Heart right ventricle (tissue), 16 donors: ENCODE results near the gene GATAD2A. TPM values are rescaled to one million over a fixed set of nuclear protein-coding genes. Genes with fewer than 3 reads are reported as not detected.

Source experiments
- ATAC-seq, 8 donors: fragments of 200-7000 bp; cut with Tn5 transposase; one replicate each; pipeline ENCODE4 v1.9.1; 2020; ENCODE audit warnings: mild to moderate bottlenecking in 8 of 8, moderate library complexity in 8 of 8, moderate number of reproducible peaks in 1 of 8
- DNase-seq, 2 donors: peaks; one replicate each; pipeline ENCODE4 v3.0.0-alpha.2; 2020
- H3K27ac ChIP-seq, 10 donors: fragments of 200-600 bp; sonication (generic) in 2 of 10; one replicate each; pipeline versions ENCODE4 v1.5.0 to v1.8.0; 2020 to 2022; ENCODE audit warnings: mild to moderate bottlenecking in 3 of 10
- H3K27me3 ChIP-seq, 7 donors: fragments of 200-600 bp; one replicate each; pipeline ENCODE4 v1.8.0; 2021 to 2022; ENCODE audit warnings: mild to moderate bottlenecking in 2 of 7
- H3K36me3 ChIP-seq, 9 donors: fragments of 200-600 bp; sonication (generic) in 1 of 9; one replicate each; pipeline versions ENCODE4 v1.5.0 to v1.8.0; 2020 to 2022; ENCODE audit warnings: mild to moderate bottlenecking in 2 of 9
- H3K4me1 ChIP-seq, 9 donors: fragments of 200-600 bp; sonication (generic) in 1 of 9; one replicate each; pipeline versions ENCODE4 v1.5.0 to v1.8.0; 2020 to 2022; ENCODE audit warnings: mild to moderate bottlenecking in 4 of 9
- H3K4me3 ChIP-seq, 10 donors: fragments of 200-600 bp; sonication (generic) in 2 of 10; one replicate each; pipeline versions ENCODE4 v1.5.0 to v1.8.0; 2020 to 2022; ENCODE audit warnings: mild to moderate bottlenecking in 7 of 10, moderate library complexity in 2 of 10
- H3K9me3 ChIP-seq, 11 donors: fragments of 200-600 bp in 10 of 11; sonication (generic) in 2 of 11; one replicate each; pipeline versions ENCODE4 v1.5.0 to v1.8.0; 2013 to 2022; ENCODE audit warnings: mild to moderate bottlenecking in 2 of 11, control low read depth in 1 of 11, moderate library complexity in 1 of 11
- WGBS, 2 donors: extraction: QIAGEN DNeasy Blood & Tissue Kit; methylation state at CpG; one replicate each; pipeline ENCODE4 v1.1.7; 2013; ENCODE audit warnings: inconsistent platforms in 1 of 2; 5-methylcytosine and 5-hydroxymethylcytosine counted together
- intact Hi-C, 10 donors: fragments of 100-400 bp; cut with DNase I; formaldehyde crosslinking; loops; one replicate each; pipeline versions ENCODE4 v1.11.1 to v1.14.2; 2022
- polyA plus RNA-seq, 2 donors: library from polyadenylated mRNA; stranded (reverse); fragments of 200-250 nt; gene quantifications; one replicate each; pipeline ENCODE4 v1.2.3, GENCODE V29; 2013
- total RNA-seq, 10 donors: library from RNA; stranded (reverse); fragmentation: NEBNext Ultra II Directional in 3 of 10; extraction: Animal tissue kit (Norgen Biotek cat#: 25700) in 3 of 10; gene quantifications; one replicate each; pipeline versions ENCODE4 v1.2.1 to v1.2.4, GENCODE V29; 2021 to 2023
- TF ChIP-seq, protein P1 (sequence below), 9 donors: fragments of 200-600 bp; sonication (generic) in 2 of 9; IDR thresholded peaks; one replicate each; pipeline versions ENCODE4 v1.5.0 to v1.8.0; 2021 to 2022; ENCODE audit warnings: antibody characterized with exemption in 9 of 9, mild to moderate bottlenecking in 5 of 9, moderate library complexity in 1 of 9
- donor health status: Arrhythmogenic right ventricular cardiomyopathy.
- donor health status: ischemic (EF 13 %, LVEDD 7.1; RV severe dilation, severe dysfunction).
- donor health status: healthy with polysubstance abuse.
- donor health status: DM: no; HTN: yes; CAD: no.
- donor health status: DM: no; HTN: no; CAD: no.
- donor health status: ischemic (EF 25% LVEDD 6.9; RV normal size, moderate dysfunction).
- donor health status: ischemic (EF 25% LVEDD 5.7; RV mildly dilated, moderate dysfunction).
- donor health status: healthy.
- donor health status: DM: yes; HTN: yes; CAD: no.
- donor health status: Ischemic cardiomyopathy.
- donor health status: ischemic (EF 35%, LVEDD 5.7; RV mildly dilated, moderate dysfunction).
- donor health status: nonischemic (EF 11% LVEDD 7.7; RV severe dilation, severe dysfunction).
- donor health status: DM: yes; HTN: yes; CAD: no.
- donor health status: PGD.
- donor health status: ischemic (EF 29% LVEDD 5.4; RV normal size, mild dysfunction).
- donor health status: nonischemic (EF 23%, LVEDD 6.1; RV moderate dilation, normal function).

The GATAD2A gene
- total and polyA plus RNA-seq, 12 donors: 7.5 to 48.5 (median 25.8) TPM

DNA sequence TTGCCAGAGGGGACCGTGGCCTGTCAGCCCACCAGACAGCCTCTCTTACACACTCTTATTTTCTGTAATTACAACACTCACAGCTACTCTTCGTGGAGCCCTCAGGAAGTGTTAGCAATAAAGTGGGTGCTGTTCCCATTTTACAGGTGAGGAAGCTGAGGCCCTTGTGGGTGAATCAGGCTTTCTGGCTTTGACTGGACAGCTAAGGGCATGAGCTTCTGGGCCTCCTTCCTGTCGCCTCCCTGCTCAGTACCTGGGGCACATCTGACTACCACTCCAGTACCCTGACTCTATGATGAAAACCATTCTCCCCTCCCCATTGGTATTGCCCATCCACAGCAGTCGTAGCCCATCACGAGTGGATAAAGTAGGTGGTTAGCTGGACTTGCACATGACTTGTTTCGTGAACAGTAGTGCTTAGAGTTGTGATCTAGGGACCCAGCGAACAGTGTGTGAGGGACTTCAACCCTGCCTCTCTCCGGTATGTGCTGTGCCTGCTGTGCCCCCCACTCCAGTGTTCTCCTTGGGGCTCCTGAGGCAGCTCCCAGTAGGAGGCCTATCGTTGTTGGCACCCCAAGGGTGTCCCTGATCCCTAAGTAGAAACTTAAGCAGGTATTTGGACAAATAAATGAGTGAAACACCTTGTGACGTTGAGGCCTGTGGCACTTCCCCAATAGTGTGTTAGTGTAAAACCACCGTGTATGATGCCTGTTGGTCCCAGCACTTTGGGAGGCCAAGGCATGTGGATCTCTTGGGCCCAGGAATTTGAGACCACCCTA is 38.6 kb downstream of the GATAD2A start:
- Histone ChIP-seq H3K36me3 (peaks cover 0 to 18% (median 0%) of the 10 kb centered on the region in 9 donors), H3K27me3 (no peaks in the 10 kb centered on the region), H3K4me1 (peaks cover 0 to 59% (median 35%) of the 10 kb centered on the region in 9 donors), H3K9me3 (no peaks in the 10 kb centered on the region), H3K4me3 (no peak overlapping the region), H3K27ac (peak overlapping the region in 3 of 10 donors; percentile 14 to 76 (median 23))
- WGBS, 2 donors: 93 to 94% methylated on average over 11 of the region's 11 CpGs
- DNase-seq (no peak), ATAC-seq (no peak)
- intact Hi-C loops: no loop called here
- TF ChIP-seq, protein P1, sequence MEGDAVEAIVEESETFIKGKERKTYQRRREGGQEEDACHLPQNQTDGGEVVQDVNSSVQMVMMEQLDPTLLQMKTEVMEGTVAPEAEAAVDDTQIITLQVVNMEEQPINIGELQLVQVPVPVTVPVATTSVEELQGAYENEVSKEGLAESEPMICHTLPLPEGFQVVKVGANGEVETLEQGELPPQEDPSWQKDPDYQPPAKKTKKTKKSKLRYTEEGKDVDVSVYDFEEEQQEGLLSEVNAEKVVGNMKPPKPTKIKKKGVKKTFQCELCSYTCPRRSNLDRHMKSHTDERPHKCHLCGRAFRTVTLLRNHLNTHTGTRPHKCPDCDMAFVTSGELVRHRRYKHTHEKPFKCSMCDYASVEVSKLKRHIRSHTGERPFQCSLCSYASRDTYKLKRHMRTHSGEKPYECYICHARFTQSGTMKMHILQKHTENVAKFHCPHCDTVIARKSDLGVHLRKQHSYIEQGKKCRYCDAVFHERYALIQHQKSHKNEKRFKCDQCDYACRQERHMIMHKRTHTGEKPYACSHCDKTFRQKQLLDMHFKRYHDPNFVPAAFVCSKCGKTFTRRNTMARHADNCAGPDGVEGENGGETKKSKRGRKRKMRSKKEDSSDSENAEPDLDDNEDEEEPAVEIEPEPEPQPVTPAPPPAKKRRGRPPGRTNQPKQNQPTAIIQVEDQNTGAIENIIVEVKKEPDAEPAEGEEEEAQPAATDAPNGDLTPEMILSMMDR (IDR thresholded peaks at IDR 0.05): no peak

DNA sequence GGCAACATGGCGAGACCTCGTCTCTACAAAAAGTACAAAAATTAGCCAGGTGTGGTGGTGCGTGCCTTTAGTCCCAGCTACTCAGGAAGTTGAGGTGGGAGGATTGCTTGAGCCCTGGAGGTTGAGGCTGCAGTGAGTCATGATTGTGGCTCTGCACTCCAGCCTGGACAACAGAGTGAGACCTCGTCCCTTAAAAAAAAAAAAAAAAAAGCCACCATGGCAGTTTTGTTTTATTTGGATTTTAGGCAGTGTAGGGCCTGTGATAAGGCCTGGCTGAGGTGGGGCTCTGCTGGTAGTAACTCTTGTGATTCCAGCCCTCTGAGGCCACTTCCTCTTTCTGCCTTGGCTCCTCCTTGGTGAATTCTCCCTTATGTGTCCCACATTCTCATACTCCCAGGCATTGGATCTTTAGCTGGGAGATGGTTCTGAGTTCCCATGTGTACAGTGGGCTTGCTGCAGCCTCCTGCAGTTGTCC is 39.2 kb downstream of the GATAD2A start:
- TF ChIP-seq, protein P1 (IDR thresholded peaks at IDR 0.05): no peak
- ATAC-seq: peak in 5 of 8 donors; percentile 27 to 51 (median 42)
- H3K27ac ChIP-seq: peak overlapping the region in 3 of 10 donors; percentile 14 to 76 (median 23)
- H3K36me3 ChIP-seq: peaks cover 0 to 18% (median 0%) of the 10 kb centered on the region in 9 donors
- H3K9me3 ChIP-seq: no peaks in the 10 kb centered on the region
- H3K4me1 ChIP-seq: peaks cover 0 to 63% (median 41%) of the 10 kb centered on the region in 9 donors
- WGBS, 2 donors: 69 to 81% methylated on average over 4 of the region's 4 CpGs
- H3K27me3 ChIP-seq: no peaks in the 10 kb centered on the region
- DNase-seq: no peak
- intact Hi-C loops: no loop called here
- H3K4me3 ChIP-seq: no peak overlapping the region

DNA sequence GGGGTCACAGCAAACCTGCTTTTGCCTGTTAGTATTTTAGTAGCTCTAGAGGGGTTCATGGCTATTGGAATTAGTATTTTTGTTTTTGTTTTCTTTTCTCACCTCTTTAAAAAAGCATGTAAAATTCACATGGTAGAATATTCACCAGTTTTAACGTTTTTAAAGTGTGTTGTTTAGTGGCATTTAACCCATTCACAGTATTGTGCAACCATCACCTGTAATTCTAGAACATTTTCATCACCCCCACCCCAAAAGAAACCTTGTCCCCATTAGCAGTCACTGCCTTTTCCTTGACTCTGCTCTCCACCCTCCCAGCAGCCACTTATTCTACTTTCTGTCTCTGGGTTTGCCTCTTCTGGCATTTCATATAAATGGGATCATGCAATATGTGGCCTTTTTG is 39.8 kb downstream of the GATAD2A start:
- DNase-seq (no peak), ATAC-seq (no peak)
- intact Hi-C loops: no loop called here
- H3K27me3 ChIP-seq: no peaks in the 10 kb centered on the region
- TF ChIP-seq, protein P1 (IDR thresholded peaks at IDR 0.05): no peak
- WGBS, 2 donors: 18 to 23% methylated on average over 1 of the region's 1 CpG
- H3K36me3 ChIP-seq: peaks cover 0 to 18% (median 0%) of the 10 kb centered on the region in 9 donors
- H3K4me3 ChIP-seq: no peak overlapping the region
- H3K9me3 ChIP-seq: no peaks in the 10 kb centered on the region
- H3K4me1 ChIP-seq: peaks cover 0 to 69% (median 46%) of the 10 kb centered on the region in 9 donors
- peak overlapping the region in 2 of 10 donors; percentile 23 to 76 for H3K27ac ChIP-seq

DNA sequence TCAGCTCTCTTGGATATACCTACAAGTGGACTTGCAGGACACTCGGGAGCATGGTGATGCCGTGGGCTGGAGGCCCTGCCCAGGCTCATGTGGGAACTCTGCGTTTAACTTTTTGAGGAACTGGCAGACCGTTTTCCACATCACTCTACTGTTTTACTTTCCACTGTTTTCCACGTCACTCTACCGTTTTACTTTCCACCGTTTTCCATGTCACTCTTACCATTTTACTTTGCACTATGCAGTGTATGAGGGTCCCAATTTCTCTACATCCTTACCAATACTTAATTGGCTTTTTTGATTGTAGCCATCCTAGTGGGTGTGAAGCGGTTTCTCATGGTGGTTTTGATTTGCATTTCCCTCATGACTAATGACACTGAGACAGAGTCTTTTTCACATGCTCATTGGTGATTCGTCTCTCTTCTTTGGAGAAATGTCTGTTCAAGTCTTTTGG is 40.5 kb downstream of the GATAD2A start:
- H3K4me1 ChIP-seq: peaks cover 0 to 72% (median 46%) of the 10 kb centered on the region in 9 donors
- no peak for ATAC-seq
- H3K27ac ChIP-seq: peak overlapping the region in 1 of 10 donors; percentile 76
- H3K27me3 ChIP-seq: no peaks in the 10 kb centered on the region
- TF ChIP-seq, protein P1 (IDR thresholded peaks at IDR 0.05): no peak
- H3K4me3 ChIP-seq: no peak overlapping the region
- DNase-seq: no peak
- intact Hi-C loops: no loop called here
- H3K9me3 ChIP-seq: no peaks in the 10 kb centered on the region
- peaks cover 0 to 18% (median 0%) of the 10 kb centered on the region in 9 donors for H3K36me3 ChIP-seq
- WGBS, 2 donors: 86 to 91% methylated on average over 9 of the region's 9 CpGs
